Tibial nerve (tissue), 4 donors: Measurements from ENCODE around the gene SYNGR1.

Experiments used
- CTCF ChIP-seq, 5 experiments: fragments of 200-600 bp in 3 of 5; fragments of 450-650 bp in 2 of 5; sonication (generic) in 3 of 5; IDR thresholded peaks; one replicate each; pipeline ENCODE4 v1.5.1; 2016 to 2019; ENCODE audit warnings: antibody characterized with exemption in 5 of 5, mild to moderate bottlenecking in 3 of 5, moderate library complexity in 2 of 5
- EP300 ChIP-seq, 2 donors: sonication (generic); formaldehyde crosslinking; IDR thresholded peaks; one replicate each; pipeline ENCODE4 v1.6.1; 2017; ENCODE audit warnings: antibody characterized with exemption in 2 of 2, mild to moderate bottlenecking in 1 of 2
- POLR2A ChIP-seq, 2 donors: fragments of 450-650 bp; IDR thresholded peaks; one replicate each; pipeline ENCODE4 v1.6.1; 2017; ENCODE audit warnings: antibody characterized with exemption in 2 of 2, mild to moderate bottlenecking in 2 of 2, moderate library complexity in 2 of 2

GRCh38 chr22:39395936-39396796 is 46.4 kb downstream of the SYNGR1 start:
- no peak for TF ChIP-seq CTCF (IDR thresholded peaks at IDR 0.05)
- TF ChIP-seq EP300 (IDR thresholded peaks at IDR 0.05) = no peak
- no peak for TF ChIP-seq POLR2A (IDR thresholded peaks at IDR 0.05)
